Osteocyte (in vitro differentiated cells): ENCODE results near the gene ANKRD16. TPM values are rescaled to one million over a fixed set of nuclear protein-coding genes. Genes with fewer than 3 reads are reported as not detected.
A peak's percentile ranks its signal among the peaks of the same experiment; 100 is the strongest.

Experiments used
- DNase-seq: peaks from one replicate; pipeline ENCODE4 v3.0.0; 2021; ENCODE audit warnings: mixed read lengths; ENCODE audit not compliant: unreplicated experiment; ENCODE audit errors: extremely low spot score
- H3K27ac Mint-ChIP-seq: one replicate; pipeline ENCODE4 v1.8.0; 2021; ENCODE audit warnings: mild to moderate bottlenecking, mixed read lengths; ENCODE audit not compliant: unreplicated experiment
- H3K27me3 Mint-ChIP-seq: one replicate; pipeline ENCODE4 v1.8.0; 2021; ENCODE audit warnings: mixed read lengths; ENCODE audit not compliant: unreplicated experiment
- H3K36me3 Mint-ChIP-seq: one replicate; pipeline ENCODE4 v1.8.0; 2021; ENCODE audit warnings: mixed read lengths; ENCODE audit not compliant: unreplicated experiment
- H3K4me1 Mint-ChIP-seq: one replicate; pipeline ENCODE4 v1.8.0; 2021; ENCODE audit warnings: mixed read lengths; ENCODE audit not compliant: unreplicated experiment
- H3K4me3 Mint-ChIP-seq: one replicate; pipeline ENCODE4 v1.8.0; 2021; ENCODE audit warnings: mild to moderate bottlenecking, moderate library complexity, mixed read lengths; ENCODE audit not compliant: unreplicated experiment
- H3K9me3 Mint-ChIP-seq: one replicate; pipeline ENCODE4 v1.8.0; 2021; ENCODE audit warnings: mixed read lengths; ENCODE audit not compliant: unreplicated experiment
- total RNA-seq: library from RNA; stranded (reverse); gene quantifications from 2 replicates; pipeline ENCODE4 v1.2.1, GENCODE V29; 2021
- TF ChIP-seq, protein P1 (sequence below): fragments of 200-600 bp; sonication (generic); IDR thresholded peaks from 2 replicates; pipeline ENCODE4 v1.5.0; 2021; ENCODE audit warnings: antibody characterized with exemption, mild to moderate bottlenecking, moderate library complexity

Gene ANKRD16
- total RNA-seq, 1 donor from 2014 or later = 8.8 TPM

DNA sequence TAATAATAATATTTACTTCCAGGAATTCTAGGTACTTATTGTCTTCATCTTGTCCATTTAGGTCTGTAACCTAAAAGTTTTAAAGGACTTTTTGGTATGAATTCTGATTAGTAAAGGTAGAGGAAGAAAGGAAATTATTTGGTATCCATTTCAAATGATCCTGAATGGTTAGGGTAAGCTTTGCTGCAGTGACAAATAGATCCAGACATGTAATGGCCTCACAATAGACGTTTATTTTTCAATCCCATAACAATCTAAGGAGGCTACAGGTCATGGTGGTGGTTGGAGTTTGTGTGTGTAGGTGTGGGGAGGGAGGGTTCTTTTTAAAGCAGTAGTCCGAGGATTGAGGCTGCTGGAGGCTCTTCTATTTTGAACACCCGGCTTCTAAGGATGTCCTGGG is 5.7 kb upstream of the ANKRD16 start:
- no peak overlapping the region for H3K4me3 Mint-ChIP-seq

DNA sequence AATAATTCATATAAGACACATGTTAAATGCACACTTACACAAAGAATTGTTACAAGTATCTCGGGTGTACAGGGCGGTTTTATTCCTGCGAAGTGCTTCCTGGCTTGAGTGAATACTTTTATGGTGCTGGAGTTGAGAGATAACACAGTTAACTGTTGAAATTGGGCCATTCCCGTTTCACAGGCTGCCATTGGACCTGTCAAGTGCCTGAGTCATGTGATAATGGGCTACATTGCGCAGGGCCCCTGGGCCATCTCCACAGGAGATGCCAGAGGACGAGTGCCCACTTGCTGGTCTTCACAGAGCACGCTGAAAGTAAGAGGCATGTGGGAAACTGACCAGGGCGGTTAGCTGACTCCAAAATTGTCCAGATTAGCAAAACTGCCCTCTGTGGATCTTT is 5.2 kb upstream of the ANKRD16 start:
- no peak for DNase-seq
- H3K27ac Mint-ChIP-seq = no peak overlapping the region
- peaks cover 26% of the 10 kb centered on the region for H3K4me1 Mint-ChIP-seq
- no peak overlapping the region for H3K4me3 Mint-ChIP-seq
- TF ChIP-seq, protein P1, sequence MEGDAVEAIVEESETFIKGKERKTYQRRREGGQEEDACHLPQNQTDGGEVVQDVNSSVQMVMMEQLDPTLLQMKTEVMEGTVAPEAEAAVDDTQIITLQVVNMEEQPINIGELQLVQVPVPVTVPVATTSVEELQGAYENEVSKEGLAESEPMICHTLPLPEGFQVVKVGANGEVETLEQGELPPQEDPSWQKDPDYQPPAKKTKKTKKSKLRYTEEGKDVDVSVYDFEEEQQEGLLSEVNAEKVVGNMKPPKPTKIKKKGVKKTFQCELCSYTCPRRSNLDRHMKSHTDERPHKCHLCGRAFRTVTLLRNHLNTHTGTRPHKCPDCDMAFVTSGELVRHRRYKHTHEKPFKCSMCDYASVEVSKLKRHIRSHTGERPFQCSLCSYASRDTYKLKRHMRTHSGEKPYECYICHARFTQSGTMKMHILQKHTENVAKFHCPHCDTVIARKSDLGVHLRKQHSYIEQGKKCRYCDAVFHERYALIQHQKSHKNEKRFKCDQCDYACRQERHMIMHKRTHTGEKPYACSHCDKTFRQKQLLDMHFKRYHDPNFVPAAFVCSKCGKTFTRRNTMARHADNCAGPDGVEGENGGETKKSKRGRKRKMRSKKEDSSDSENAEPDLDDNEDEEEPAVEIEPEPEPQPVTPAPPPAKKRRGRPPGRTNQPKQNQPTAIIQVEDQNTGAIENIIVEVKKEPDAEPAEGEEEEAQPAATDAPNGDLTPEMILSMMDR = no peak
- H3K9me3 Mint-ChIP-seq = peaks cover 9% of the 10 kb centered on the region
- H3K27me3 Mint-ChIP-seq = no peaks in the 10 kb centered on the region
- peaks cover 37% of the 10 kb centered on the region for H3K36me3 Mint-ChIP-seq

More for the DNA sequence above, 5.7 kb upstream of the ANKRD16 start:
- no peak for DNase-seq
- H3K36me3 Mint-ChIP-seq = peaks cover 37% of the 10 kb centered on the region
- H3K27me3 Mint-ChIP-seq = no peaks in the 10 kb centered on the region
- H3K4me1 Mint-ChIP-seq = peaks cover 26% of the 10 kb centered on the region
- peaks cover 9% of the 10 kb centered on the region for H3K9me3 Mint-ChIP-seq
- no peak overlapping the region for H3K27ac Mint-ChIP-seq
- TF ChIP-seq, protein P1 = no peak

DNA sequence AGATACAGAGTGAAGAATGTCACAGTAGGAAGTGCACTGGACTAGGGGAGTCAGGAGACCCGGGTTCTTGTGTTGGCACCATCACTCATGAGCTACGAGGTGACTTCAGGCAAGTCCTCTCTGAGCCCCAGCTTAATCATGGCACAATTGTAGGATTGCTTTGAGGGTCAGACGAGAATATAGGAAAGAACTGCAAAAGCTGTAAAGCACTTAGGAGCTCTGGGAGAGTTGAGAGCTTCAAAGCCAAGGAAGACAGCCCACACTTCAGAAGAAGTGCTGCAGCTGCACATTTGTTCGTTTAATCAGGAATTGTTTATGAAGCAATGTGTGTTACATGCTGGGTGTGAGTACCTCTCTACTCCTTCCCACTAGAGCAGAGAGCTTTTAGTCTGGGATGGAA is 4.7 kb upstream of the ANKRD16 start:
- H3K27ac Mint-ChIP-seq = no peak overlapping the region
- H3K4me1 Mint-ChIP-seq = peaks cover 26% of the 10 kb centered on the region
- H3K4me3 Mint-ChIP-seq = no peak overlapping the region
- no peaks in the 10 kb centered on the region for H3K27me3 Mint-ChIP-seq
- TF ChIP-seq, protein P1 = no peak
- DNase-seq = no peak
- peaks cover 37% of the 10 kb centered on the region for H3K36me3 Mint-ChIP-seq
- H3K9me3 Mint-ChIP-seq = peaks cover 9% of the 10 kb centered on the region

DNA sequence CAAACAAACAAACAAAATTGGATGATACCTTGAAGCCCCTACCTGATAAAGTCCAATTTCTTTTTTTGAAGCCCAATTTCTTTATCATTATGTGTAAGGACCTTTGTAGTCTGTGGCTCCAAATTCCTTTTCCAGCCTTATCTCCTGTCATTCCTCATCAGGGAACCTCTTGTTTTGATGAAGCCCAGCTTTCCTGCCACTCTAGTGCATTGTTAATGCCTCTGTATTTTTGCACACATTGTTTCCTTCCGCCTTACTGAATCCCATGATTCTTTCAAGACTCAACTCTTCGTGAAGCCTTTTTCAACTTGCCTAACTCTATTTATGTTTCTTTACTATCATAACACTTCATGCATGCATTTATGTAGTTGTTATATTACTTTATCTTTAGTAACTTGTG is 3.6 kb upstream of the ANKRD16 start:
- peaks cover 37% of the 10 kb centered on the region for H3K36me3 Mint-ChIP-seq
- TF ChIP-seq, protein P1 = no peak
- peaks cover 32% of the 10 kb centered on the region for H3K4me1 Mint-ChIP-seq
- no peak overlapping the region for H3K4me3 Mint-ChIP-seq
- H3K9me3 Mint-ChIP-seq = peaks cover 9% of the 10 kb centered on the region
- no peak overlapping the region for H3K27ac Mint-ChIP-seq
- DNase-seq = no peak
- no peaks in the 10 kb centered on the region for H3K27me3 Mint-ChIP-seq

DNA sequence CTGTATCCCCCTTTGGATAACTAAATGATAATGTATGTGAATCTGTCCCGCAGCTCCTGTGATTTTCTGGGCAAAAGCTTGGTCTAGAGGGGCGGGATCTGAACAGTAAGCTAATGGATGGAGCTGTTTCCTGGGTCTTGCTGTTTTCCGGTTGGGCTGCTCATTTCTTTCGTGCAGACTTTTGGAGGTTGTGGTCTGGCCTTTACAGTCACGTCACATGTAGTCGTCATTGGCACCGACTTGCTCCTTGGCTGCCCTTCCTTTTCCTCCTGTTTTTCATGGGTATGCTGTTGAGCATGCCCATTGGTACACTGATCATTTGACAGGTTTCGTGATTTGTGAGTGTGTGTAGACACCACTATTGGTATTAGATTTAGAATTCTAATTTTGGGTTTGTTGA is 2.3 kb upstream of the ANKRD16 start:
- no peak for DNase-seq
- Mint-ChIP-seq H3K4me3 (peak overlapping the region; percentile 50), H3K27ac (no peak overlapping the region), H3K9me3 (no peaks in the 10 kb centered on the region), H3K27me3 (no peaks in the 10 kb centered on the region), H3K4me1 (peaks cover 41% of the 10 kb centered on the region), H3K36me3 (peaks cover 28% of the 10 kb centered on the region)
- TF ChIP-seq, protein P1 = no peak
